ENCODE data around the gene MXRA7. TPM values are rescaled to one million over a fixed set of nuclear protein-coding genes. Genes with fewer than 3 reads are reported as not detected.

The MXRA7 gene
- total RNA-seq, 2 donors from 2014 or later = 76.1 to 285 TPM

DNA sequence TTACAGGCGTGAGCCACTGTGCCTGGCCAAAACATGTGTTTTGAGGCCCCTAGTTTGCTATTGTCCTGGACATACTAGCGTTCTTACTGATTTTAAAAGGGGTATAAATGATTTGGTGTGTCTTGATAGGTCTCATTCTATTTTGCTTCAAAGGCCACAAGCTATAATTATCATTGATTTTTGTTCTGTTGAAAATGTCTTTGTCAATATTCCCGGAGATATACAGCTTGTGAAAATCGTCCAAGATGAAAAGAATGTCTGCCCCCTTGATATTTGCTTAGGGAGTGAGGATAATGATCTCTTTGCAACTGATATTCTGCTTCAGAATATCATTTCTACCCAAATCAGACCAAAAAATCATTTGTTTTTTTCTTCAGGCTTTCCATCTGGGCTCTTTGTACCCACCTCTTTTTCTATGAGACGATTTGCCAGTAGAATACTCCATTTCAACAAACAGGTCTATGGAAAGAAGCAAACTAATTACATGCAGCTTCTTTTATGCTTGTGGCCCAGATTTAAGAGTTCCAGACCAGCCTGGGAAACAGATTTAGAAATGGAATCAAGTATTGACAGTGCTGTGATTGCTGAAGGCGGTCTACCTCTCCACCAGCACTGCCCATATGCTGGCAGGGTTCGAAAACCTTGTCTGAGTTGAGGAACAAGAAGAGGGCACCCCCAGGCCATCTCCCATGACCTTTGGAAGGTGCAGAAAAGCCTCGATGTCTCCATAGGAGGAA lies 53.1 kb downstream of the MXRA7 start:
- intact Hi-C loops (cut with DNase I) = no loop called here
- DNase-seq (ENCODE audit: low spot score) = no peak
- peaks cover 3% of the 10 kb centered on the region for H3K4me1 ChIP-seq (replicated peaks)
- H3K36me3 ChIP-seq = no peaks in the 10 kb centered on the region
- TF ChIP-seq POLR2AphosphoS5 (IDR thresholded peaks at IDR 0.05) (no peak), POLR2A (IDR thresholded peaks at IDR 0.05) (no peak)
- TF ChIP-seq, protein P1, sequence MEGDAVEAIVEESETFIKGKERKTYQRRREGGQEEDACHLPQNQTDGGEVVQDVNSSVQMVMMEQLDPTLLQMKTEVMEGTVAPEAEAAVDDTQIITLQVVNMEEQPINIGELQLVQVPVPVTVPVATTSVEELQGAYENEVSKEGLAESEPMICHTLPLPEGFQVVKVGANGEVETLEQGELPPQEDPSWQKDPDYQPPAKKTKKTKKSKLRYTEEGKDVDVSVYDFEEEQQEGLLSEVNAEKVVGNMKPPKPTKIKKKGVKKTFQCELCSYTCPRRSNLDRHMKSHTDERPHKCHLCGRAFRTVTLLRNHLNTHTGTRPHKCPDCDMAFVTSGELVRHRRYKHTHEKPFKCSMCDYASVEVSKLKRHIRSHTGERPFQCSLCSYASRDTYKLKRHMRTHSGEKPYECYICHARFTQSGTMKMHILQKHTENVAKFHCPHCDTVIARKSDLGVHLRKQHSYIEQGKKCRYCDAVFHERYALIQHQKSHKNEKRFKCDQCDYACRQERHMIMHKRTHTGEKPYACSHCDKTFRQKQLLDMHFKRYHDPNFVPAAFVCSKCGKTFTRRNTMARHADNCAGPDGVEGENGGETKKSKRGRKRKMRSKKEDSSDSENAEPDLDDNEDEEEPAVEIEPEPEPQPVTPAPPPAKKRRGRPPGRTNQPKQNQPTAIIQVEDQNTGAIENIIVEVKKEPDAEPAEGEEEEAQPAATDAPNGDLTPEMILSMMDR (IDR thresholded peaks at IDR 0.05) = no peak
- no peaks in the 10 kb centered on the region for H3K27me3 ChIP-seq (replicated peaks; ENCODE audit: insufficient read depth)
- H3K9me3 ChIP-seq = no peaks in the 10 kb centered on the region
- H3K27ac ChIP-seq = no peak overlapping the region
- WGBS = 85% methylated on average over 8 of the region's 8 CpGs
- no peak overlapping the region for H3K4me3 ChIP-seq

DNA sequence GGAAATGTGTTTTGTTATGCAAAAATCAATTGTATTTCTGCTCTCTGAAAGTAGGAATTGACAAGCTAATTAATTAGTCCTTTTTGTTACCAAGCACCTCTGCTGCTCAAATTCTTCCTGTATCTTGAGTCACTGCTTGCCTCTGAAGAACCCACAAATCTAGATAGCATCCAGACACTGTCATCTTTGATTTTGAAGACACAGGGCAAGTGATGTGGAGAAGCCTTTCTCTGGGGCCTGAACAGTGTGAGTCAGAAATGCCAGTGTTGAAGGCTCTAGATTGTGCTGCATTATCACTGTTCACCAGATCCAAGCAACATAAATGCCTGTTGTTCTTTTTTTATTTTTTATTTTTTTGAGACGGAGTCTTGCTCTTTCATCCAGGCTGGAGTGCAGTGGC lies 56.4 kb downstream of the MXRA7 start:
- H3K36me3 ChIP-seq = no peaks in the 10 kb centered on the region
- TF ChIP-seq POLR2A (IDR thresholded peaks at IDR 0.05) (no peak), POLR2AphosphoS5 (IDR thresholded peaks at IDR 0.05) (no peak)
- TF ChIP-seq, protein P1 (IDR thresholded peaks at IDR 0.05) = no peak
- 91% methylated on average over 1 of the region's 1 CpG for WGBS
- no peak overlapping the region for H3K27ac ChIP-seq
- no peaks in the 10 kb centered on the region for H3K27me3 ChIP-seq (replicated peaks; ENCODE audit: insufficient read depth)
- no peaks in the 10 kb centered on the region for H3K4me1 ChIP-seq (replicated peaks)
- no peak overlapping the region for H3K4me3 ChIP-seq
- no peak for DNase-seq (ENCODE audit: low spot score)
- no peaks in the 10 kb centered on the region for H3K9me3 ChIP-seq
- intact Hi-C loops (cut with DNase I) = no loop called here

DNA sequence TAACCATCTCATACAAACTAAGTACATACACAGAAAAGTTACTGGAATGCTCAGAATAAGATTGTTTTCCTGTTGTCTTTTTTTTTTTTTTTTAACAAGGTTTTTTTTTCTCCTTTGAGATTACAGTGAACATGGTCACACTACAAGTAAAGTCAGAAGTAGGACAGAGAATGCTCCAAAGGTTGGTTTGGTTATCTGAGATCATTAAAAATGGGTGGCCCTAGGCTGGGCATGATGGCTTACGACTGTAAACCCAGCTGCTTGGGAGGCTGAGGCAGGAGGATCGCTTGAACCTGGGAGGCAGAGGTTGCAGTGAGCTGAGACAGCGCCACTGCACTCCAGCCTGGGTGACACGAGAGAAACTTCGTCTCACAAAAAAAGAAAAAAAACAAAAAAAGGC lies 60.3 kb downstream of the MXRA7 start:
- TF ChIP-seq POLR2AphosphoS5 (IDR thresholded peaks at IDR 0.05) = no peak
- TF ChIP-seq POLR2A (IDR thresholded peaks at IDR 0.05) = no peak
- TF ChIP-seq, protein P1 (IDR thresholded peaks at IDR 0.05) = no peak
- H3K4me1 ChIP-seq (replicated peaks) = no peaks in the 10 kb centered on the region
- intact Hi-C loops (cut with DNase I) = no loop called here
- no peaks in the 10 kb centered on the region for H3K27me3 ChIP-seq (replicated peaks; ENCODE audit: insufficient read depth)
- 86% methylated on average over 5 of the region's 5 CpGs for WGBS
- no peaks in the 10 kb centered on the region for H3K36me3 ChIP-seq
- H3K4me3 ChIP-seq = no peak overlapping the region
- no peak for DNase-seq (ENCODE audit: low spot score)
- H3K9me3 ChIP-seq = no peaks in the 10 kb centered on the region
- no peak overlapping the region for H3K27ac ChIP-seq

DNA sequence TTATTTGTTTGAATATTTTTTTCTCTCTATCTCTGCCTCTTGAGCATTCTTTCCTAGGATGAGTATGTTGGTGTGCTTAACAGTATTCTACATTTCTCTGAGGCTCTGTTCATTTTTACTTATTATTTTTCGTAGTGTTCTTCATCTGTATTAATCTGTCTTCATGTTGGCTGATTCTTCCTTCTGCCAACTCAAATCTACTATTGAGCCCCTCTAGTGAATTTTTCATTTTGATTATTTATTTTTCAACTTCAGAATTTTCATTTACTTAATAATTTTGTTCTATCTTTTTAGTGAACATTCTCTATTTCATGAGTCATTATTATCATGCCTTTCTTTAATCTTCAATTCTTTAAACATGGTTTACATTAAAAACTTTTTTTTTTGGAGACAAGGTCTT lies 64.1 kb downstream of the MXRA7 start:
- Histone ChIP-seq H3K4me1 (replicated peaks) (peaks cover 6% of the 10 kb centered on the region), H3K9me3 (no peaks in the 10 kb centered on the region), H3K36me3 (no peaks in the 10 kb centered on the region), H3K27ac (no peak overlapping the region), H3K4me3 (no peak overlapping the region), H3K27me3 (replicated peaks; ENCODE audit: insufficient read depth) (no peaks in the 10 kb centered on the region)
- no peak for DNase-seq (ENCODE audit: low spot score)
- intact Hi-C loops (cut with DNase I) = no loop called here
- no peak for TF ChIP-seq POLR2AphosphoS5 (IDR thresholded peaks at IDR 0.05)
- TF ChIP-seq POLR2A (IDR thresholded peaks at IDR 0.05) = no peak
- TF ChIP-seq, protein P1 (IDR thresholded peaks at IDR 0.05) = no peak
- 94% methylated on average over 1 of the region's 1 CpG for WGBS

DNA sequence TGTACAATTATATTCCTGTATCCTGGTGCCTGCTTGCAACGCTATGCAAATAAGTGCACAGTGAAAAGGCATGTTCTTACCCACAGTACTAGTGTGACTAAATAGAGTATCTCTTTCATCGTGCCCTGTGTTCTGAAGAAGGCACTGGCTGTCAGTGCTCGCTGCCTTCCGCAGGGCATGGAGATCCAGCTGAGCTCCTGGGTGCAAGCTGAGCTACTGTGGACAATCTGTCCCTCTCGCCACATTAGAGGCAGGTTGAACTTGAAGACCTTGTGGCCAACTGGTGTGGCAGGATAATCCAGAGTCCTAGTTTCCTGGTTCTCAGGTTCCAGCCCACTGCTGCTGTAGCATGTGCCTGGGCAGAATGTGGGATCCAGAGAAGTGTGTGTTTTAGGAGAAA lies 65.3 kb downstream of the MXRA7 start:
- 41% methylated on average over 5 of the region's 5 CpGs for WGBS
- no peak for DNase-seq (ENCODE audit: low spot score)
- intact Hi-C loops (cut with DNase I) = no loop called here
- TF ChIP-seq POLR2AphosphoS5 (IDR thresholded peaks at IDR 0.05) = peak; percentile 8
- no peak for TF ChIP-seq POLR2A (IDR thresholded peaks at IDR 0.05)
- TF ChIP-seq, protein P1 (IDR thresholded peaks at IDR 0.05) = no peak
- Histone ChIP-seq H3K9me3 (no peaks in the 10 kb centered on the region), H3K27me3 (replicated peaks; ENCODE audit: insufficient read depth) (no peaks in the 10 kb centered on the region), H3K4me1 (replicated peaks) (peaks cover 6% of the 10 kb centered on the region), H3K36me3 (no peaks in the 10 kb centered on the region), H3K27ac (peak overlapping the region in 1 of 2 donors; percentile 1), H3K4me3 (no peak overlapping the region)
